AG04450 (cell line): ENCODE results near the gene FRAS1. TPM values are rescaled to one million over a fixed set of nuclear protein-coding genes. Genes with fewer than 3 reads are reported as not detected.

Experiments used
- CTCF ChIA-PET: fragments of 300-600, 350-600 bp; formaldehyde crosslinking; extraction: SDS; loops from one replicate; lab custom pipeline; 2022; ENCODE audit warnings: antibody characterized with exemption, inconsistent platforms; lab: Charles Lee
- POLR2A ChIA-PET: fragments of 350-600 bp; formaldehyde crosslinking; extraction: SDS; loops from one replicate; lab custom pipeline; 2021; ENCODE audit warnings: antibody characterized with exemption, inconsistent platforms; lab: Yijun Ruan, JAX
- DNase-seq: peaks from one replicate; pipeline ENCODE4 v3.0.0-alpha.2; 2011; ENCODE audit warnings: low read depth, low spot score
- H3K27ac ChIP-seq: one replicate; pipeline ENCODE4 v1.5.1; 2012; ENCODE audit warnings: low read depth, low read length, control low read depth
- H3K27me3 ChIP-seq: one replicate; pipeline ENCODE4 v1.6.0; 2012; ENCODE audit warnings: low read length; ENCODE audit not compliant: control insufficient read depth, insufficient read depth
- H3K4me3 ChIP-seq: 2 replicates; pipeline ENCODE4 v1.5.1; 2011; ENCODE audit warnings: mild to moderate bottlenecking, low read depth, low read length, control low read depth
- H3K9me3 ChIP-seq: 2 replicates; pipeline ENCODE4 v1.5.1; 2012; ENCODE audit warnings: low read length; ENCODE audit not compliant: control insufficient read depth, insufficient read depth
- CTCF ChIP-seq: IDR thresholded peaks from 2 replicates; pipeline ENCODE4 v1.5.1; 2011; ENCODE audit warnings: low read depth, low read length, control low read depth, inconsistent platforms
- polyA plus RNA-seq: library from polyadenylated mRNA; depleted of rRNA; stranded (reverse); fragments of >200 nt; gene quantifications from 2 replicates; pipeline ENCODE4 v1.2.3, GENCODE V29; 2011

Gene FRAS1
- polyA plus RNA-seq, 1 experiment: 0.21 TPM

GRCh38 chr4:78370631-78371372, 313.7 kb downstream of the FRAS1 start:
- no peak for TF ChIP-seq CTCF
- H3K9me3 ChIP-seq: no peaks in the 10 kb centered on the region
- ChIA-PET POLR2A (no interaction called here), CTCF (interaction anchor here (0.6 kb wide), 1 partner anchor 230 kb away, joined by 3 read pairs; no protein-coding TSS in a partner anchor)
- DNase-seq: no peak
- no peak overlapping the region for H3K27ac ChIP-seq
- H3K4me3 ChIP-seq: no peak overlapping the region
- peaks cover 3% of the 10 kb centered on the region for H3K27me3 ChIP-seq

GRCh38 chr4:78372355-78372988, 315.3 kb downstream of the FRAS1 start:
- ChIA-PET CTCF (no interaction called here), POLR2A (no interaction called here)
- no peak overlapping the region for H3K27ac ChIP-seq
- H3K9me3 ChIP-seq: no peaks in the 10 kb centered on the region
- no peak overlapping the region for H3K4me3 ChIP-seq
- peaks cover 3% of the 10 kb centered on the region for H3K27me3 ChIP-seq
- no peak for TF ChIP-seq CTCF
- DNase-seq: no peak

- DNase-seq: no peak
- no peak for TF ChIP-seq CTCF
- Histone ChIP-seq H3K27me3 (no peaks in the 10 kb centered on the region), H3K9me3 (no peaks in the 10 kb centered on the region), H3K4me3 (no peak overlapping the region), H3K27ac (no peak overlapping the region)
- ChIA-PET POLR2A (no interaction called here), CTCF (no interaction called here)
Observed at GRCh38 chr4:78377555-78377954, 320.4 kb downstream of the FRAS1 start.

GRCh38 chr4:78379040-78379439, 321.9 kb downstream of the FRAS1 start:
- ChIA-PET POLR2A (no interaction called here), CTCF (no interaction called here)
- Histone ChIP-seq H3K27me3 (no peaks in the 10 kb centered on the region), H3K9me3 (no peaks in the 10 kb centered on the region), H3K27ac (no peak overlapping the region), H3K4me3 (no peak overlapping the region)
- TF ChIP-seq CTCF: no peak
- DNase-seq: no peak

GRCh38 chr4:78379991-78380729, 323.0 kb downstream of the FRAS1 start:
- ChIA-PET CTCF (no interaction called here), POLR2A (no interaction called here)
- no peak overlapping the region for H3K27ac ChIP-seq
- no peak overlapping the region for H3K4me3 ChIP-seq
- TF ChIP-seq CTCF: no peak
- no peak for DNase-seq
- H3K27me3 ChIP-seq: no peaks in the 10 kb centered on the region
- H3K9me3 ChIP-seq: no peaks in the 10 kb centered on the region
